Measurements from ENCODE around the gene CDK5RAP3. TPM values are rescaled to one million over a fixed set of nuclear protein-coding genes. Genes with fewer than 3 reads are reported as not detected.

CDK5RAP3 gene
- total RNA-seq, 2 experiments from 2014 or later: 206 to 224 TPM

GRCh38 chr17:47955497-47956461, 15.1 kb upstream of the CDK5RAP3 start:
- no peak for DNase-seq
- Histone ChIP-seq H3K4me1 (ENCODE audit: insufficient read depth, low read length) (no peaks in the 10 kb centered on the region), H3K27ac (ENCODE audit: low read depth in 1 of 2, low read length in 2 of 2) (no peak overlapping the region), H3K4me3 (ENCODE audit: low read length) (no peak overlapping the region), H3K27me3 (ENCODE audit: control insufficient read depth in 1 of 2, insufficient read depth in 2 of 2, low read length in 2 of 2) (no peaks in the 10 kb centered on the region), H3K9me3 (ENCODE audit: control insufficient read depth in 1 of 2, insufficient read depth in 1 of 2, low read length in 2 of 2) (no peaks in the 10 kb centered on the region), H3K36me3 (ENCODE audit: insufficient read depth, low read length) (no peaks in the 10 kb centered on the region)
- Mint-ChIP-seq H3K4me1 (ENCODE audit: low read depth) (no peaks in the 10 kb centered on the region), H3K36me3 (ENCODE audit: low read depth) (no peaks in the 10 kb centered on the region), H3K27me3 (no peaks in the 10 kb centered on the region), H3K9me3 (no peaks in the 10 kb centered on the region), H3K27ac (no peak overlapping the region), H3K4me3 (no peak overlapping the region)
- POLR2A ChIA-PET: interaction anchor here (0.5 to 1.6 kb wide), 3 partner anchors 15 to 60 kb away, joined by 3 to 4 read pairs (median 3); partner anchors contain the start of genes CDK5RAP3 and SP2
- TF ChIP-seq CTCF (IDR thresholded peaks at IDR 0.05): no peak
- intact Hi-C loops (cut with DNase I, micrococcal nuclease): no loop called here
- no peak for ATAC-seq (ENCODE audit: poor library complexity)
- CTCF ChIA-PET: interaction anchor here (1.0 kb wide), 1 partner anchor 9 kb away, joined by 4 read pairs; no protein-coding TSS in a partner anchor

GRCh38 chr17:47956791-47957590, 13.9 kb upstream of the CDK5RAP3 start:
- POLR2A ChIA-PET: no interaction called here
- Mint-ChIP-seq H3K27ac (no peak overlapping the region), H3K4me3 (no peak overlapping the region), H3K9me3 (no peaks in the 10 kb centered on the region), H3K36me3 (ENCODE audit: low read depth) (no peaks in the 10 kb centered on the region), H3K27me3 (no peaks in the 10 kb centered on the region), H3K4me1 (ENCODE audit: low read depth) (no peaks in the 10 kb centered on the region)
- intact Hi-C loops (cut with DNase I, micrococcal nuclease): no loop called here
- no peak overlapping the region for H3K27ac ChIP-seq (ENCODE audit: low read depth in 1 of 2, low read length in 2 of 2)
- H3K4me3 ChIP-seq (ENCODE audit: low read length): no peak overlapping the region
- CTCF ChIA-PET: interaction anchor here (1.3 kb wide), 1 partner anchor 14 kb away, joined by 7 read pairs; the partner anchor contains the start of gene CDK5RAP3
- DNase-seq (no peak), ATAC-seq (ENCODE audit: poor library complexity) (no peak)
- H3K27me3 ChIP-seq (ENCODE audit: control insufficient read depth in 1 of 2, insufficient read depth in 2 of 2, low read length in 2 of 2): no peaks in the 10 kb centered on the region
- no peaks in the 10 kb centered on the region for H3K36me3 ChIP-seq (ENCODE audit: insufficient read depth, low read length)
- no peaks in the 10 kb centered on the region for H3K4me1 ChIP-seq (ENCODE audit: insufficient read depth, low read length)
- H3K9me3 ChIP-seq (ENCODE audit: control insufficient read depth in 1 of 2, insufficient read depth in 1 of 2, low read length in 2 of 2): no peaks in the 10 kb centered on the region
- no peak for TF ChIP-seq CTCF (IDR thresholded peaks at IDR 0.05)

GRCh38 chr17:47957591-47958490, 13.1 kb upstream of the CDK5RAP3 start, which contains the start of gene PRR15L:
Gene PRR15L, minus strand, starts transcription at chr17:47957883. Its CDS starts 4,649 bp downstream, at chr17:47953234.
- ATAC-seq (ENCODE audit: poor library complexity): no peak
- ChIA-PET POLR2A (no interaction called here), CTCF (interaction anchor here (1.3 kb wide), 1 partner anchor 14 kb away, joined by 7 read pairs; the partner anchor contains the start of gene CDK5RAP3)
- Histone ChIP-seq H3K36me3 (ENCODE audit: insufficient read depth, low read length) (no peaks in the 10 kb centered on the region), H3K4me3 (ENCODE audit: low read length) (no peak within 1 kb of the TSS), H3K4me1 (ENCODE audit: insufficient read depth, low read length) (no peaks in the 10 kb centered on the region), H3K27me3 (ENCODE audit: control insufficient read depth in 1 of 2, insufficient read depth in 2 of 2, low read length in 2 of 2) (no peaks in the 10 kb centered on the region), H3K27ac (ENCODE audit: low read depth in 1 of 2, low read length in 2 of 2) (no peak within 1 kb of the TSS), H3K9me3 (ENCODE audit: control insufficient read depth in 1 of 2, insufficient read depth in 1 of 2, low read length in 2 of 2) (no peaks in the 10 kb centered on the region)
- intact Hi-C loops (cut with DNase I, micrococcal nuclease): no loop called here
- Mint-ChIP-seq H3K4me1 (ENCODE audit: low read depth) (no peaks in the 10 kb centered on the region), H3K36me3 (ENCODE audit: low read depth) (no peaks in the 10 kb centered on the region), H3K27ac (no peak within 1 kb of the TSS), H3K9me3 (no peaks in the 10 kb centered on the region), H3K4me3 (no peak within 1 kb of the TSS), H3K27me3 (no peaks in the 10 kb centered on the region)
- no peak for TF ChIP-seq CTCF (IDR thresholded peaks at IDR 0.05)
- DNase-seq: no peak

All from CD4-positive, alpha-beta T cell (primary cell).